Activated T-cell treated with anti-CD3 and anti-CD28 coated beads, Interleukin-2, amount 50 U/mL, for 48 hours (primary cell): Measurements from ENCODE around the gene GPRC5B.

Source experiments
- DNase-seq, 2 experiments: peaks; one replicate each; pipeline ENCODE4 v3.0.0-alpha.2; 2020

GPRC5B gene

DNA sequence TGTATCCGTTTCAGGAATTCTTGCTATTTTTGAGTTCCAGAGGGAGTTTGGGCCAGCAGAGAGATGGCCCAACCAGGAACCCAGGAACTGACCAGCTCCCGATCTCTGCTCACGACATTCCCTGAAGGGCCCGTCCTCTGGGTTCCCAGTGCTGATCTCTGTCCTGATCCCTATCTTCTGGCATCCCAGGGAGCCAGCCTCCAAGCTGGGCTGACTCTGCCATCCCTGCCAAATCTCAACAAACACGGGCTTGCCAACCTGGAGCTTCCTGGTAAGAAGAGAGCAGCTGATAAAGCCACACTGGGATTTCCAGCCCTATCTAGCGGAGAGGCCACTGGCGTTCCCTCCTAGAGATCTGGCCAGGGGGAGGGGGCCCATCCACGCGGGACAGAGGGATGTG is 16.2 kb downstream of the GPRC5B start:
- no peak for DNase-seq

DNA sequence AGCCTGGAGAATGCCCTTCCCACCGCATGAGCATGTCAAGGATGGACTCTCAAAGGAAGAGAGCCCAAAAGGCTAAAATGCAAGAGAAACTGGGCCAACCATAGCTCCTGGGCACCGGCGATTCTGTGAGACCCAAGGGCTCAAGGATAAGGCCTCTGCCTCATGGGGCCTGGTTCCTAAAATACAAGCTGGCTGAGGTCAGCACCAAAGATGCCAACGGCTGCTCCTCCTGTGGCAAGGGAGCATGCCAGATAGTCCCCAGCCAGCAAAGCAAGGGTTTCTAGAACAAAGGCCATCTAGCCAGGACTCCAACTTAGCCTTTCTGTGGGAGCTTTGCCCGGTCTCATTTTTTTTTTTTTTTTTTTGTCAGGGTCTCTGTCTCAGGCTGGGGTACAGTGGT is 20.1 kb downstream of the GPRC5B start:
- no peak for DNase-seq

- DNase-seq = no peak
Observed at GRCh38 chr16:19863990-19864389, 20.7 kb downstream of the GPRC5B start.

- no peak for DNase-seq
Observed at GRCh38 chr16:19861811-19862327, 22.8 kb downstream of the GPRC5B start.

- no peak for DNase-seq
Observed at GRCh38 chr16:19861133-19861532, 23.5 kb downstream of the GPRC5B start.

- no peak for DNase-seq
Observed at GRCh38 chr16:19860166-19861041, 24.2 kb downstream of the GPRC5B start.

GRCh38 chr16:19859603-19860002 is 25.0 kb downstream of the GPRC5B start:
- no peak for DNase-seq

DNA sequence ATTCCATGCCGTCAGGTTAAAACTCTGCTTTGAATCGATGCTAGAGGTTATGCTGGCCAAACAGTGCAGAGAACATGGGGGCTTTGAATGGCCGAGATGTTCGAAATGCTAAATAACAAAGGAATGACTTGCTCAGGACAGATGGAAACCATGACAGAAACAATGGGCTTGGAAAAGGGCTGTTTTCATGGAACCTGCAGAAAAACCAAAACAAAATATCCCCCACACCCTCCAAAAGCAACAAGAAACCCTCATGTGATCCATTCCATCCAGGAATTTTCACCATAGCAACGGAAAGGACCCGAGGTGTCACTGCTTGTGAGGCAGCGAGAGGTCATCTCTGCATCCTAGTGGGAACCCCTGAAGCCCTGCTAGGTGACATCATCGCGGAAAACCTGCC is 25.5 kb downstream of the GPRC5B start:
- no peak for DNase-seq

DNA sequence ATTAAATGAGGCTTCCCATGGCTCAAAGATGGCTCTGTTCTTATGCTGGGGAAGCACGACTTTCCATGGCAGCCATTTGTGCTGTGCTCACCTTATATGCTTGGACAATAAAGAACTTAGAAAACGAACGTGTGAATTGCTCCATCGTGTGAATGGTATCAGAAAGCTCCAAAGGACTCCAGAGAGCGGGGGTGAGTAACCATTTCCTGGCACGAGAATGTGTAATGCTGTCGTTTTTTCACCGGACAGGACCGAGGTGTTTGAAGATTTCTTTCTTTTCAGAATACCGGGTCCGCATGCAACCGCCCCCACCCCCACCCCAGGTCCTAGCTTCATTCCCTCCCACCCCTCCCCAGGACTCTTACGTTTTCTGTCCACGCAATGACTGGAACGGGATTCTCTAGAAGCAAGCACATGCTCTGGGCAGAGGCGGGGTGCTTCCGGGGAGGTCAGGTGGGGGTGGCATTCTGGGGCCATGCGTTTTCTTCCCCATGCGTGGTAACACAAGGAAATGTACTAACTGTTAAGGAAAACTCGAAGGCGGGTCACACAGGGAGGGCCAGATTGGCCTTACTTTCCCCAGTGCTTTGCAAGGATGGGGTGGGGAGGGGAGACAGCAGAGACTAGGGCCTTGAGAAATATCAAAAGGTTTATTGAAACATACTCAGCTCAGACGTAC is 26.2 kb downstream of the GPRC5B start:
- no peak for DNase-seq

- DNase-seq = no peak
Observed at GRCh38 chr16:19857593-19858339, 26.9 kb downstream of the GPRC5B start.

DNA sequence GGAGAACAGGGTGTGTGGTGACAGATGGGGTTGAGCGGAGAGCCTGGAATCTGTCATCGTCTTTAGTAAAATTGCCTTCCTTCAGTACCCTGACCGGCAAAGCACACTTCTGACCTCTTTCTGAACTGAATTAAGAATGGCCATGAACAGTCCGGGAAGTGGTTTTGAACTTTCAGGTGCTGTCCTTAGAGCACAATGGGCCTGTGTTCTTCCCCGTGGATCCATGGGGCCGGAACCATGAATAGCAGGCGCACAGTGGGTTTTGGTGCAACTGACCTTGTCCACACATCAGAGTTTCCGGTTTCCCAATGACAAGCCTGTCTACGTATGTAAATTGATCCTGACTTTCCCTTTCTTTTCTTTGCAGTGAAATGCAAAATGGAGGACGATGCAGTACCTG is 28.5 kb downstream of the GPRC5B start:
- no peak for DNase-seq

GRCh38 chr16:19854543-19854876 is 30.1 kb downstream of the GPRC5B start:
- no peak for DNase-seq

DNA sequence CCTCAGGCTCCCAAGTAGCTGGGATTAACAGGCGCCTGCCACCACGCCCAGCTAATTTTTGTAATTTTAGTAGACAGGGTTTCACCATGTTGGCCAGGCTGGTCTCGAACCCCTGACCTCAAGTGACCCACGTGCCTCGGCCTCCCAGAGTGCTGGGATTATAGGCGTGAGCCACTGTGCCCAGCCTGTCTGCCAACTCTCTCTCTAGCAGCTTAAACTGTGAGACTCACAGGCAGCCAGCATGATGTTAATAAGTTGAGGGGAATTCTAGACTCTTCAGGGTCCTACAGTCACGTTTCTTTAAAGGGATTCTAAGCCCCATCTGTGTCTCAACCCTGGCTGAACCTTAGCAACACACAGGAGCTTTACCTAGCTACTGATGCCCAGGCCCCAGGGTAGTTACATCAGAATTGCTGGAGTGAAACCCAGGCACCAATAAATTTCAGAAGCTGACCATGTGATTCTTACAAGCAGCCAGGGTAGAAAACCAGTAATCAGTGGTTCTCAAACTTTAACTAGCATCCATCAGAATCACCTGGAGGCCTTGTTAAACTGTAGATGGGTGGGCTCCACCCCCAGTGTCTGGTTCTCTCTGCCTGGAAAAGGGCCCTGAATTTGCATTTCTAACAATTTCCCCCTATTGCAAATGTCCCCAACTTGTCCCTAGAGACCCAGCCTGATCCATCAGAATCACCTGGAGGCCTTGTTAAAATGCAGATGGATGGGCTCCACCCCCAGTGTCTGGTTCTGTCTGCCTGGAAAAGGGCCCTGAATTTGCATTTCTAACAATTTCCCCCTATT is 30.7 kb downstream of the GPRC5B start:
- no peak for DNase-seq

- no peak for DNase-seq
Observed at GRCh38 chr16:19853132-19853741, 31.4 kb downstream of the GPRC5B start.

- no peak for DNase-seq
Observed at GRCh38 chr16:19851476-19851875, 33.2 kb downstream of the GPRC5B start.

DNA sequence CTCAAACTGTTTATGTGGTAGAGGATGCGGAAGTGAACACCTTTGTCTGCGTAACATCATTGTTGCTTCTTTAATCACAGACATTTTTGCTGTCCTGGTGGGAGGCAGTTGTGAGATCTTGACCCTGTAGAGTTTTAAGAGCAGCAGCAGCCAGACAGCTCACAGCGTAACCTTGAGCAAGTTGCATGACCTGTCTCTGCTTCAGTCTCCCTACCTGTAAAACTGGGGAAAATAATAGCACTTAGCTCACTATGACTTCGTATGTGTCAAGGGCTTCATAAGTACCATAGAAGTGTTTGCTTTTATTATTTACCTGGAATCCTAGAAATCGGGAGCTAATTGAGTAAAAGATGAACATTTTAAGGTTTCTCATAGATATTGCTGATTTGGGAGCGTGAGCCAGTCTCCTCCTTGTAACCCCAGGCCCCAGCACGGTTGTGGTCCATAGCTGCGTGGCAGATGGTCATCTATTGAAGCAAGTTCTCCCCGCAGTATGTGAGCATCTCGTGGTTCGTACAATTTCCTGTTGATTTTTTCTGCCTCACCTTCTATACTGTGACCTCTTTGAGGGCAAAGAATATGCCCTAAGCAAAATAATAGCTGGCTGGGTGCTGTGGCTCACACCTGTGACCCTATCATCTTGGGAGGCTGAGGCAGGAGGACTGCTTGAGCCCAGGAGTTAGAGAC is 34.4 kb downstream of the GPRC5B start:
- no peak for DNase-seq

DNA sequence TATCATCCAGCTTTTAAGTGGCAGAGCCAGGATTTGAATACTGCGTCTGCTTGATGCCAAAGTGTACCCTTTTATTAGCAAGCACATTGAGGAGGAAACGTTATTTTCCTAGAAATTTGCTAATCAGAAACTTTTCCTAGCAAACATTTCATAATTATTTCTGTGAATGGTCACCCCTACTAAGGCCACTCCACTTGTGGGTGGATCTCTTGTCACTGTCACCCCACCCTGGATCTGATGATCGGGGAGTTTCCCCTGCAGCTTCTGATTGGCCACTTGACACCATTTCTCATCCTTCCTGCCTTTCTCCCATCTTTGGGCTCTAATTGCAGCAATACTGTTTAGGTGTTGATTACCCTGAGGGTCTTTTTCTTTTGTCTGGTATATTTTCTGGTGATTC is 35.9 kb downstream of the GPRC5B start:
- DNase-seq = no peak

DNA sequence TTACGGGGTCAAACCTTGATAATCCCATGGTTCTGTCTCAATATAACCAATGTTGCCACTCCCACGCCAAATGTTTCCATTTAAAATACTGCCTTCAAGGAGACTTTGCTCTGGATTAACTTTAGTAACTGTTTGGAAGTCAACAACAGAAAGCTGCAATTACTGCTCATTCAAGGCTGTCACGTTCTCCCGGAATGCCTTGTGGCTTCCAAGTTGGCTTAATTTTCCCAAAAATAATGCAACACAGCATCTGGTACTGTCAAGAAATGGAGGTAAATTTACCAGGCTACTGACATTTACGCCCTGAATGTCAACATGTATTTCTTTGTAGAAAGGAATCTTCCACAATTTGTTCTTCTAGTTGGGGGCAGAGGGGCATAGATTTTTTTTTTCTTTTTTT is 38.2 kb downstream of the GPRC5B start:
- DNase-seq = no peak

GRCh38 chr16:19844945-19845641 is 39.6 kb downstream of the GPRC5B start:
- DNase-seq = no peak

GRCh38 chr16:19843371-19843770 is 41.3 kb downstream of the GPRC5B start:
- no peak for DNase-seq
